ENCODE data around the gene RNF224.

RNF224 gene

GRCh38 chr9:137226338-137227053 is 806 bp upstream of the RNF224 start:
- DNase-seq (ENCODE audit: low spot score) = no peak

GRCh38 chr9:137227853-137228505 is 677 bp downstream of the RNF224 start:
- DNase-seq (ENCODE audit: low spot score) = no peak

GRCh38 chr9:137228506-137228967 is 1.2 kb downstream of the RNF224 start:
- DNase-seq (ENCODE audit: low spot score) = no peak

- no peak for DNase-seq (ENCODE audit: low spot score)
Measured at GRCh38 chr9:137228968-137229896, 1.9 kb downstream of the RNF224 start.

GRCh38 chr9:137229903-137230704 is 2.8 kb downstream of the RNF224 start:
- no peak for DNase-seq (ENCODE audit: low spot score)

GRCh38 chr9:137230705-137231371 is 3.5 kb downstream of the RNF224 start, which contains the start of gene SLC34A3:
TSS of gene SLC34A3 (plus strand) at chr9:137230901. CDS start at chr9:137231703, 802 bp downstream.
- no peak for DNase-seq (ENCODE audit: low spot score)

GRCh38 chr9:137231372-137232039 is 4.2 kb downstream of the RNF224 start:
- DNase-seq (ENCODE audit: low spot score) = no peak

GRCh38 chr9:137232101-137232500 is 4.8 kb downstream of the RNF224 start:
- DNase-seq (ENCODE audit: low spot score) = no peak

GRCh38 chr9:137232510-137232909 is 5.2 kb downstream of the RNF224 start:
- no peak for DNase-seq (ENCODE audit: low spot score)

- DNase-seq (ENCODE audit: low spot score) = no peak
Measured at GRCh38 chr9:137233143-137233980, 6.1 kb downstream of the RNF224 start.

GRCh38 chr9:137234055-137234697 is 6.9 kb downstream of the RNF224 start:
- DNase-seq (ENCODE audit: low spot score) = no peak

- DNase-seq (ENCODE audit: low spot score) = no peak
Measured at GRCh38 chr9:137234758-137235423, 7.6 kb downstream of the RNF224 start.

GRCh38 chr9:137235424-137236237 is 8.3 kb downstream of the RNF224 start:
- peak; percentile 61 for DNase-seq (ENCODE audit: low spot score)

GRCh38 chr9:137236238-137236935 is 9.1 kb downstream of the RNF224 start:
- DNase-seq (ENCODE audit: low spot score) = peak; percentile 87

GRCh38 chr9:137236936-137237421 is 9.7 kb downstream of the RNF224 start:
- DNase-seq (ENCODE audit: low spot score) = no peak
